Lower leg skin (tissue), 3 donors: ENCODE results near the gene P3H2.

Experiments used
- CTCF ChIP-seq, 3 donors: fragments of 450-650 bp; IDR thresholded peaks; one replicate each; pipeline ENCODE4 v1.5.1; 2016; ENCODE audit warnings: antibody characterized with exemption in 3 of 3, mild to moderate bottlenecking in 3 of 3, moderate library complexity in 2 of 3
- POLR2A ChIP-seq, 2 donors: fragments of 450-650 bp; IDR thresholded peaks; one replicate each; pipeline ENCODE4 v1.6.1; 2016 to 2017; ENCODE audit warnings: antibody characterized with exemption in 2 of 2, mild to moderate bottlenecking in 1 of 2, moderate library complexity in 1 of 2

GRCh38 chr3:190094160-190094718 is 26.5 kb downstream of the P3H2 start:
- no peak for TF ChIP-seq CTCF (IDR thresholded peaks at IDR 0.05)
- no peak for TF ChIP-seq POLR2A (IDR thresholded peaks at IDR 0.05)
